ENCODE measurements around the gene PLK1.

- TF ChIP-seq CTCF (IDR thresholded peaks at IDR 0.05), result no peak
- no peak for TF ChIP-seq POLR2A (IDR thresholded peaks at IDR 0.05)
- no peak for TF ChIP-seq EP300 (IDR thresholded peaks at IDR 0.05)
- TF ChIP-seq POLR2AphosphoS5 (IDR thresholded peaks at IDR 0.05), result no peak
These were observed 36.4 kb upstream of the PLK1 start for GRCh38 chr16:23642246-23642774.
